GM21717 (cell line): ENCODE measurements around the gene MACROD2.
"Not testable (repeated sequence)": the region's sequence is repeated elsewhere in the genome, so short reads cannot be mapped to it uniquely, and the experiment has no call there.

Experiments used
- ATAC-seq: cut with Tn5 transposase; IDR thresholded peaks from one replicate; pipeline ENCODE4 v1.9.1; 2021; ENCODE audit warnings: mild to moderate bottlenecking, moderate library complexity; ENCODE audit not compliant: unreplicated experiment

MACROD2 gene

DNA sequence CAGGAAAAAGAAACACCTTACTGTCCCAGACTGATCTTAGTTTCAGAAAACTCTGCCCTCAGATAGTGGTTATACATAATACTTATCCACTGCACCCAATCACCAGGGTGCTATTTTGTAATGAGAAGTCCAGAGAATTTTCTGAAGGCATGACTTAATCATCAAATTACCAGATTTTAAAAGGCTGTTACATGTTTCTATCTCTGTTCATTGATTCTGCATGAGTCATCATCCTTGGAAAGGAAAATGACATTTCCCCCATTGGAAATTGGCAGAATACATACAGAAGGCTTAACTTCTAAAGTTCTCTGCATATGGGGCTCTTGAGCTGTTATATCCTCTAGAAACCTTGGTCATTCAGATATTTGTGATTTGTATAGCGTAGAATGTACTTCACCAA, 930.0 kb downstream of the MACROD2 start:
- ATAC-seq = no peak

DNA sequence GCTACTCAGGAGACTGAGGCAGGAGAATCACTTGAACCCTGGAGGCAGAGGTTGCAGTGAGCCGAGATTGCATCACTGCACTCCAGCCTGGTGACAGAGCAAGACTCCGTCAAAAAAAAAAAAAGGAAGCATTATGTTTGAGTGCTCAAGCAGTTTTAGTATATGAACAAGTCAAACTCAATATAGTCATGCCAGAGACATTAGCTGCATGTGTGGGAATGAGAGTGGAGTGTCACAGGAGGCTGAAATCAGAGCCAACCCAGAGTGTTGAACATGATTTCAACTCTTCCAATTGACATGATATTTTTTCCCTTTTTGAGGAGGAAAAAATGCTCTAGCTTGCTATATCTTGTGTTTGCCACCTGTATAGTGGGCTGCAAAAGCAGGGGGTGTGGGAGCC, 931.1 kb downstream of the MACROD2 start:
- ATAC-seq = not testable (repeated sequence)

- ATAC-seq = no peak
Measured at GRCh38 chr20:14928083-14928482, 932.8 kb downstream of the MACROD2 start.

DNA sequence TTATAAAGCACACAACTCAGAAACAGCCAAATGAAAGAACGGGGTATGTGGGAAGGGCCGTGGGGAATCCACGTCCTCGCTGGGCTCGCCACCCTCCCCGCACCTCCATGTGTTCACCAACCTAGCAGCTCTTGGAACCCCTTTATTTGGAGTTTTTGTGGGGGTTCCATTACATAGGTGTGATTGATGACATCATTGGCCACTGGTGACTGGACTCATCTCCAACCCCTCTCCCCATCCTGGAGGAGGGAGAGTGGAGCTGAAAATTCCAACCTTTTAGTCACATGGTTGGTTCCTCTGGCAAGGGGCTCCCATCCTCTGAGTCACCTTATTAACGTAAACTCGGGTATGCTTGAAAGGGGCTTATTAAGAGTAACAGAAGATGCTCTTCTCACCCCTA, 934.1 kb downstream of the MACROD2 start:
- no peak for ATAC-seq

DNA sequence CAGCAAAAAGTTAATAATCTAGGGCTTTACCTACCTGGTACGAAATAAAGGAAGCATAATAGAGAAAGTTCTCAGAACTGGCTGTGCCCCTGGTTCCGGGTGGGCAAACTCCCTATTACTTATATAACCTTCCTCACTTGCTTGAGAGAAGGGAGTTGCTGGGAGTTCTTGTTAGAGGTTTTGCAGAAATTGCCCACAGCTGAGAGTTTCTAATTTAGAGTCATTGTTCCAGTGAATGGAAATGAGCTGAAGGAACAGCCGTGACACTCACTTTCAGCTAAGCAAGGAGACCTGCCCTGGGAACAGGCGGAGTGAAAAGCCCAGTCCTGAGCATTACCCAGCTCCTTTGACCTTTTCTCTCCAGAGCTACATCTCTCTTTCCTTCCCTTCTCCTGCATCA, 936.7 kb downstream of the MACROD2 start:
- ATAC-seq = no peak

GRCh38 chr20:14935285-14935684, 940.0 kb downstream of the MACROD2 start:
- ATAC-seq = no peak

DNA sequence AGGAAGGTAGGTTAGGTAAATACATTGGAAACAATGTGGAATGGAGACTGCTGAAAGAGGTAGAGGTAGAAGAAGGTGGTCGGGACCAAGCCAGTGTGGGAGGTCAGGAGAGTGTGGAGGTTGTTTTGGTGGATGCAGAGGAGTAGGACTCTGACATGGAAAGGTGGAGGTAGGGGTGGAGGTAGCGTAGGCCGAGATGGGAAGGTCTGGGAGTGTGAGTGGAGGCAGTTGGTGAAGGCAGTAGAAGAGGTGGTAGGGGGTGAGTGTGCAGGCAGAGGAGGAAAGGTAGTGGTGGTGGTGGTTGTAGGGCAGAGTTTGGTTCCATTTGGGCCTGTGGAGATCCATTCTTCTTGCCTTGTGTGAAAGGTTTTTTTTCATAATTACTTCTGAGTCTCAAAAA, 941.7 kb downstream of the MACROD2 start:
- no peak for ATAC-seq

DNA sequence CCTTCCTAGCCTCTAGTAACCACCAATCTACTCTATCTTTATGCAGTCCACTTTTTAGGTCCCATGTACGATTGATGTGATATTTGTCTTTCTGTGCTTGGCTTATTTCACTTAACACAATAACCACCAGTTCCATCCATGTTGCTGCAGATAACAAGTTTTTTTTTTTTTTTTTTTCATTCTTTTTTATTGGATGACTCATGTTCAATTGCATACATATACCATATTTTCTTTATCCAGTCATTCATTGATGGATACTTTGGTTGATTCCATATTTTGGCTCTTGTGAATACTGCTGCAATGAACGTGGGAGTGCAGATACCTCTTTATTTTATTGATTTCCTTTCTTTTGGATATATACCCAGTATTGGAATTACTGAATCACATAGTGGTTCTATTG, 942.5 kb downstream of the MACROD2 start:
- ATAC-seq = no peak

DNA sequence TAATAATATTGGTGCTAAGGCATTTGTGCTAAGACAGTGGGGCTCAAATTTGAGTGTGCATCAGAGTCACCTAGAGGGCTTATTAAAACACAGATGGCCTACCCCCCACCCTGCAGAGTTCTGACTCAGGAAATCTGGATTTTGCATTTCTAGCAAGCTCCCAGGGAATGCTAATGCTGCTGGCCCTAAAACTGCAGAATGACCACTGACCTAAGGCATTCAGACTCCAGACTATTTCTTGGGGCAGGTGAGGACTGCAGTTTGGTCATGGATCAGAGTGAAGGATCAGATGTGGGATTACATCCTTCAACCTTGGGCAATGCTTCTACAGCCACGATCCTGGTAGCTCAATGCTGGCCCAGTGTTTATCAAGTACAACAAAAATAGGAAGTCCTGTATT, 952.2 kb downstream of the MACROD2 start:
- ATAC-seq = no peak

DNA sequence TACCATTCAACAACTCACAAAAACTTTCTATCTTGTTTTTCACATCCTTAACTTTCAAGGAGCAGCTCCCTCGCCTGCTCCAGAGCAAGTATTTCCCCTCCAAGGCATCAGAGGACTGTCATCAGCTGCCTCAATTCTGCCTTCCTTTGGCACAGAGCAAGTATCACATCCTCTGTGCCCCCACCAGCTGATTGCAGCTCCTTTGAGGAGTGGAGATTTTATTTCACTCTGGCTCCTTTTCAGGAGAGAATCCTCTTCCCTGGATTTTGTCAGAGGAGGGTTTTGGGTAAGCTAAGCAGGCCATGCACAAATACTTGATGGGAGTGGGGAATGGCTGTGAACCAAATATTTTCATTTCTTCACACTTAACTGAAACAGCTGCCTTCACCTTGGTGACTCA, 952.6 kb downstream of the MACROD2 start:
- no peak for ATAC-seq

GRCh38 chr20:14948416-14948815, 953.1 kb downstream of the MACROD2 start:
- no peak for ATAC-seq

GRCh38 chr20:14950633-14951032, 955.3 kb downstream of the MACROD2 start:
- ATAC-seq = no peak

GRCh38 chr20:14951105-14951504, 955.8 kb downstream of the MACROD2 start:
- peak; percentile 73 for ATAC-seq

DNA sequence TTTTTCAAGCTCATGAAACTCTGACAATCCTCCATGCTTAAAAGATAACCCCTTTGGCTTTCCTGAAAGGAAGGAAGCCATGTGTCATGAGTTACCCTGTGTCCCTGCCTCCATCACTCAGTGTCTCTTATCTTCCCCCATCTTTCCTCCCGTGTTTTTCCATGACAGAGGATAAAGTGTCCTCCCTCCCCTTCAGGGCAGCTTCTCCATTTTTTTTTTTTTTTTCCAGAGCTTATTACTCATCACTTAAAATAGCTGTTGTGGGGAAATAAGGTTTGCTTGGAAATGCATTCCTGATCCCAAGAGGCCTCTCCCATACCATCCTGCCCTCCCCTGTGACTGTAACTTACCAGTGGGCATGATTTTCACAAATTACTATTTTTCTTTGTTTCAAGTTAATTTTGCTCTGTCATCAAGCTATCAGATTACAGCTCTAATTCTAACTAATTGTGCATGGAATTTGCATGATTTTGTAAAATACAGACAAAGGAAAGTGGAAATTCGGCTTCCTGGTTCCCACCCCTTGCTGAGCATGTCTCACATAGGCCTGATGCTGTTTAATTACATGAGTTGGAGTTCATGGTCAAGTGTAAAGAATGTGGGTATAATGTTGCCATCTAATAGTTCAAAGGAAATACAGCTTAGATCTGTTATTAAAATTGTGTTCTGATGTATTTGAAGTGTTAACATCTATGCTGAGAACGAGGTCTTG, 956.5 kb downstream of the MACROD2 start:
- ATAC-seq = no peak

DNA sequence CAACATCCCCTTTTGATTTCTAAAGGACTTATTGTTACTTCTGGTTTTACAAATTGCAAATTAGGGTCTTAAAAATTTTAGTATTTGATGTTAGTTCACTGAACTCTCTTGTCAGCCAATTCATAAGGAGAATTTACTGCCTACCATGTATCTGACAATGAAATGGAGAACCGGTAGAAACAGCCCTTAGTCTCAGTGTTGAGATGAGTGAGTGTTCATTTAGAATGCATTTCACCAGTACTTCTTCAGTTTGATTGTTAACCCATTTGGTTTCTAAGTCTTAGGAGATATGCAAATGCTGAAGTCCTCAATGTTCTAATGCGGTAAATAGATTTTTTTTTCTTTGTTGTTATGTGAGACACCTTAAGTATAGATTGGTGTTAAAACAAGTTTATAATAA, 958.4 kb downstream of the MACROD2 start:
- ATAC-seq = no peak

DNA sequence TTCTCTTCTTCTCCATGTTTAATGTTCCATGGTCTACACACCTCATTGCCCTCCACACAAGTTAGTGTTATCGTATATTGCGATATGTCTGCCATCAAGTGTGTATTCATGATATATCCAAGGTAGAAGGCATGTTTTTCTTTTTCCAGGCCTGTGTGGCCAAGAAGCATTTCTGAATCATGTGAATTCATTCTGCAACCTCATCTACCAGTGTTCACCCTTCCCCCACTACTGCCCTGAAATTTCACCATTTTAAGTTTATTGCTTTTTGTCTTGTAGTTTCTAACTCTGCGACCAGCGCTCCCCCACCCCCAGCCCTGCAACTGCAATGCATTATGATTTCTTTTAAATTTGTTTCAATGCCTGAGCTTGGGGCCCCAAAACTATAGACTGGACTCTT, 960.1 kb downstream of the MACROD2 start:
- no peak for ATAC-seq

GRCh38 chr20:14956026-14956425, 960.7 kb downstream of the MACROD2 start:
- no peak for ATAC-seq

GRCh38 chr20:14956538-14956937, 961.2 kb downstream of the MACROD2 start:
- ATAC-seq = no peak

- ATAC-seq = no peak
Measured at GRCh38 chr20:14957402-14957801, 962.1 kb downstream of the MACROD2 start.

GRCh38 chr20:14958626-14959025, 963.3 kb downstream of the MACROD2 start:
- ATAC-seq = no peak

DNA sequence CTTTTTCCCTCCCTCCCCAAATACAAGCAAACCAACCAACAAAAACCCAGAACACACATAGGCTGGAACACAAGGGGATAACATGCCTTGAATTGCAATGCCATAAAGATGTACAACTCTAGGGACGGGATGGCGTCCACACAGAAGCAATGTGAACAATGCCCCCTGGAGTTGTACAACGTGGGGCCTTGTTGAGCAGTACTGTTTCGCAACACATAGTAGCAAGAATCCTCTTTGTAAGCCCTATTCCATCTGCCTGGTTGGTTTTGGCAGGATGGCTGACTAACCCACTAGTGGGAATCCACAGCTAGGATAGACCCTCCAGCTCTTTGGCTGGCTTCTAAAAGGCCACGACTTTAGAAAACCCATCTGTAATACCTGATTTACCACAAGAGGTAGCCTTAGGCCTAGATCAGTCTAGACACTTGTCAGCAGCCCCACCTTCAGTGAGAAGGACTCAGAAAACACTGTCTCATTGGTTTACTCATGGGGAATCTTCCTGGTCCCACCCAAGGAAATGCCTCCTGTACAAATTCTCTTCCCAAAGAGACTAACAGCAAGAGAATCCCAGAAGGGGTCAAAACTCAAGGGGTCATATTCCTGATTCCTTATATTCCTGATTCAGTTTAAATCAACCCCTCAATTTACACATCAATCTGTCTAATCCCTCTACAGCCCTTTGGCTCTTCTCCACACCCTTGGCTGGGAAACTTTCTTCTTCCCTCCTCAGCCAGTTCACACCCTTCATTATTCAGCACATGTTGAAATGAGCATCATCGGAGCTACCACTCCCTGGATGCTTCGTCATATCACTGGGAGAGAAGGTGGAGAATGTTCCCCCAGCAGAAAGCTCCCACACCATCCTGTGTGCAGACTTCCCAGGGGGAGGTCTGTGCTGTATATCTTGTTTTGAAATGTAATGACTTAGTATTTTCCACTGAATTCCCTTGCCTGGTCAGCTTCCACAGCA, 964.5 kb downstream of the MACROD2 start:
- ATAC-seq = no peak

GRCh38 chr20:14960831-14961230, 965.5 kb downstream of the MACROD2 start:
- ATAC-seq = no peak
